K562 (cell line): ENCODE measurements around the gene CENPX. TPM values are rescaled to one million over a fixed set of nuclear protein-coding genes. Genes with fewer than 3 reads are reported as not detected.
A peak's percentile ranks its signal among the peaks of the same experiment; 100 is the strongest.

Experiments used
- ATF1 ChIP-seq, 2 experiments: fragments of 450-650 bp in 1 of 2; IDR thresholded peaks; 2 replicates each; pipeline ENCODE4 v1.6.1; 2016; ENCODE audit warnings: missing compliant biosample characterization in 1 of 2, missing genetic modification characterization in 1 of 2
- ETS1 ChIP-seq: conservative IDR thresholded peaks from 2 replicates; pipeline ENCODE4 v1.6.1; 2011; ENCODE audit warnings: low read depth, mild to moderate bottlenecking, low read length; ENCODE audit not compliant: control insufficient read depth
- HMGN3 ChIP-seq: IDR thresholded peaks from 2 replicates; pipeline ENCODE4 v1.6.1; 2011; ENCODE audit warnings: borderline replicate concordance, low read depth, mild to moderate bottlenecking, mixed read lengths, low read length; ENCODE audit not compliant: insufficient read length; ENCODE audit errors: extremely low read depth
- NEUROD1 ChIP-seq: fragments of 150-350 bp; IDR thresholded peaks from 2 replicates; pipeline ENCODE4 v1.6.1; 2014; ENCODE audit warnings: borderline replicate concordance, low read length, low read depth; ENCODE audit not compliant: partially characterized antibody
- POLR2A ChIP-seq: fragments of 450-650 bp; conservative IDR thresholded peaks from 2 replicates; pipeline ENCODE4 v1.6.1; 2016
- RAD51 ChIP-seq: fragments of 450-650 bp; IDR thresholded peaks from 2 replicates; pipeline ENCODE4 v1.7.1; 2016; ENCODE audit warnings: low read depth, mild to moderate bottlenecking, borderline replicate concordance
- RB1 ChIP-seq: fragments of 450-650 bp; IDR thresholded peaks from 2 replicates; pipeline ENCODE4 v1.6.1; 2017; ENCODE audit warnings: low read depth, mild to moderate bottlenecking
- RBM14 ChIP-seq: fragments of 200-400 bp; formaldehyde crosslinking; IDR thresholded peaks from 2 replicates; pipeline ENCODE4 v1.6.1; 2018; ENCODE audit warnings: low read depth, mild to moderate bottlenecking, low read length, moderate library complexity, borderline replicate concordance; ENCODE audit not compliant: insufficient read depth
- SIN3A ChIP-seq, 2 experiments: fragments of 150-350 bp in 1 of 2; IDR thresholded peaks; 2 replicates each; pipeline ENCODE4 v1.6.1; 2011 to 2016; ENCODE audit warnings: borderline replicate concordance in 2 of 2, low read depth in 2 of 2, low read length in 2 of 2, mild to moderate bottlenecking in 2 of 2, moderate library complexity in 2 of 2; ENCODE audit not compliant: control insufficient read depth in 1 of 2
- SRSF7 ChIP-seq: fragments of 200-400 bp; formaldehyde crosslinking; optimal IDR thresholded peaks from 2 replicates; pipeline ENCODE3; 2017; ENCODE audit warnings: mild to moderate bottlenecking, low read depth, low read length
- ZKSCAN1 ChIP-seq: fragments of 150-350 bp; IDR thresholded peaks from 2 replicates; pipeline ENCODE4 v1.6.1; 2016; ENCODE audit warnings: low read depth, low read length
- ZNF318 ChIP-seq, 2 experiments: fragments of 450-650 bp; IDR thresholded peaks; 2 replicates each; pipeline ENCODE4 v1.6.1; 2016; ENCODE audit warnings: mild to moderate bottlenecking in 2 of 2, borderline replicate concordance in 1 of 2, low read depth in 1 of 2, moderate library complexity in 1 of 2
- ZNF639 ChIP-seq, 2 experiments: fragments of 200-800 bp in 1 of 2; sonication (Bioruptor generic) in 1 of 2; sonication (generic) in 1 of 2; formaldehyde crosslinking in 1 of 2; IDR thresholded peaks in 1 of 2; conservative IDR thresholded peaks in 1 of 2; 2 replicates each; pipeline versions ENCODE4 v1.5.0 to v1.6.1; 2016 to 2020; ENCODE audit warnings: missing compliant biosample characterization in 1 of 2, missing genetic modification characterization in 1 of 2, missing genetic modification reagents in 1 of 2
- ZNF764 ChIP-seq: fragments of 250-450 bp; sonication (Bioruptor Pico); IDR thresholded peaks from 2 replicates; pipeline ENCODE4 v1.4.0; 2020; ENCODE audit warnings: low read depth, mild to moderate bottlenecking, moderate library complexity
- polyA plus RNA-seq, 8 experiments: library from polyadenylated mRNA; depleted of rRNA in 4 of 8; stranded (reverse) in 5 of 8; unstranded in 3 of 8; fragments of >200 nt; fragmentation: Nextera tagmentation in 2 of 8; fragmentation: Illumina TruSeq in 1 of 8; extraction: Ambion mirVana in 2 of 8; extraction: Trizol in 1 of 8; gene quantifications; 2 replicates each; pipeline versions ENCODE4 v1.2.1 to v1.2.3, GENCODE V29; 2011 to 2014; ENCODE audit warnings: inconsistent platforms in 1 of 8, missing spikeins in 1 of 8
- total RNA-seq, 7 experiments: library from RNA; depleted of rRNA in 6 of 7; stranded (reverse); fragments of >200 nt in 6 of 7; fragmentation: Illumina TruSeq in 2 of 7; extraction: Trizol in 2 of 7; gene quantifications; 2 replicates each; pipeline versions ENCODE4 v1.2.1 to v1.2.3, GENCODE V29; 2011 to 2021; ENCODE audit warnings: low replicate concordance in 1 of 7

CENPX gene
- total and polyA plus RNA-seq, 9 of the 15 experiments (the other 6 are each of a cell fraction or from before 2014, with no cell fraction given), result 32.7 to 352 (median 127) TPM

- TF ChIP-seq ZNF318 (IDR thresholded peaks at IDR 0.05; ENCODE audit: borderline replicate concordance in 1 of 2, low read depth in 1 of 2) (no peak), ATF1 (CRISPR knock-in tag; IDR thresholded peaks at IDR 0.05) (no peak), ATF1 (tag; IDR thresholded peaks at IDR 0.05) (peak; percentile 12; the same call in 1 of the 2 replicates), HMGN3 (peak; percentile 90), NEUROD1 (no peak), RBM14 (0 out of 2 replicates have a peak, but pooled peaks have one; percentile 72), ETS1 (peak; percentile 23; the same call in 1 of the 2 replicates), POLR2A (peak; percentile 74), SIN3A (IDR thresholded peaks at IDR 0.05; ENCODE audit: borderline replicate concordance in 2 of 2, control insufficient read depth in 1 of 2, low read depth in 2 of 2, low read length in 2 of 2) (peak; percentile 39 to 56; a peak in 2 of 4 replicates), ZNF639 (CRISPR knock-in tag; conservative IDR thresholded peaks at IDR 0.05 in 1 of 2, IDR thresholded peaks at IDR 0.05 in 1 of 2) (peak in 1 of 2 experiments; percentile 36; a peak in 1 of 4 replicates), ZKSCAN1 (0 out of 2 replicates have a peak, but pooled peaks have one; percentile 32), RB1 (peak; percentile 63), RAD51 (peak; percentile 36; the same call in 1 of the 2 replicates), SRSF7 (no peak), ZNF764 (CRISPR knock-in tag) (no peak)
Observed at GRCh38 chr17:82031885-82032627, 9.4 kb upstream of the CENPX start (continued).
